Kidney glomerular epithelial cell (primary cell): Measurements from ENCODE around the gene FAM181A.

ENCODE experiments used
- DNase-seq: peaks from one replicate; lab custom pipeline; 2025; lab: John Stamatoyannopoulos, UW

Gene FAM181A

GRCh38 chr14:93903342-93904184, 23.6 kb upstream of the FAM181A start:
- no peak for DNase-seq

GRCh38 chr14:93905623-93906022, 21.5 kb upstream of the FAM181A start:
- DNase-seq = no peak

- DNase-seq = peak; percentile 15
Observed at GRCh38 chr14:93906341-93907329, 20.5 kb upstream of the FAM181A start.

GRCh38 chr14:93909429-93910128, 17.6 kb upstream of the FAM181A start:
- DNase-seq = no peak

GRCh38 chr14:93911975-93912615, 15.0 kb upstream of the FAM181A start:
- no peak for DNase-seq

- DNase-seq = no peak
Observed at GRCh38 chr14:93912782-93913181, 14.4 kb upstream of the FAM181A start.

- DNase-seq = no peak
Observed at GRCh38 chr14:93914278-93914677, 12.9 kb upstream of the FAM181A start.

GRCh38 chr14:93915070-93915705, 12.0 kb upstream of the FAM181A start:
- no peak for DNase-seq

- no peak for DNase-seq
Observed at GRCh38 chr14:93915800-93916199, 11.3 kb upstream of the FAM181A start.

GRCh38 chr14:93916498-93916897, 10.6 kb upstream of the FAM181A start:
- DNase-seq = no peak

GRCh38 chr14:93917141-93917540, 10.0 kb upstream of the FAM181A start:
- no peak for DNase-seq

GRCh38 chr14:93921001-93921806, 5.9 kb upstream of the FAM181A start:
- no peak for DNase-seq

- DNase-seq = no peak
Observed at GRCh38 chr14:93923626-93924025, 3.5 kb upstream of the FAM181A start.

GRCh38 chr14:93924592-93925355, 2.4 kb upstream of the FAM181A start:
- no peak for DNase-seq

GRCh38 chr14:93925374-93925895, 1.7 kb upstream of the FAM181A start:
- no peak for DNase-seq

GRCh38 chr14:93926245-93926872, 785 bp upstream of the FAM181A start:
- no peak for DNase-seq

- no peak for DNase-seq
Observed at GRCh38 chr14:93927800-93928145, 629 bp downstream of the FAM181A start.

GRCh38 chr14:93928184-93929047, 1.3 kb downstream of the FAM181A start:
- no peak for DNase-seq
